SK-N-SH (cell line): ENCODE measurements around the gene PDGFC. TPM values are rescaled to one million over a fixed set of nuclear protein-coding genes. Genes with fewer than 3 reads are reported as not detected.

Source experiments
- CTCF ChIA-PET: fragments of 300-600, 350-600 bp; formaldehyde crosslinking; extraction: SDS; loops from one replicate; lab custom pipeline; 2021; lab: Yijun Ruan, JAX
- POLR2A ChIA-PET: fragments of 350-600 bp; sonication (Branson Sonifier 250); formaldehyde crosslinking; extraction: SDS; loops from one replicate; lab custom pipeline; 2020; ENCODE audit warnings: antibody characterized with exemption, inconsistent platforms; lab: Yijun Ruan, JAX
- DNase-seq: peaks from one replicate; pipeline ENCODE4 v3.0.0; 2012
- H2AFZ ChIP-seq: fragments of 200-600 bp; sonication (generic); 2 replicates; pipeline ENCODE4 v1.8.1; 2016; ENCODE audit warnings: antibody characterized with exemption, mild to moderate bottlenecking, low read depth
- H3F3A ChIP-seq: fragments of 200-600 bp; sonication (generic); replicated peaks from 2 replicates; pipeline ENCODE3; 2016; ENCODE audit warnings: antibody characterized with exemption, mild to moderate bottlenecking; ENCODE audit not compliant: insufficient read depth
- H3K27ac ChIP-seq, 2 experiments: fragments of 200-500 bp in 1 of 2; fragments of 200-600 bp in 1 of 2; sonication (Bioruptor generic) in 1 of 2; sonication (generic), shearing (Covaris generic) in 1 of 2; 2 replicates each; pipeline versions ENCODE4 v1.5.1 to v1.6.1; 2014 to 2016; ENCODE audit warnings: low read depth in 2 of 2, inconsistent platforms in 1 of 2, low read length in 1 of 2, mild to moderate bottlenecking in 1 of 2, mixed read lengths in 1 of 2
- H3K27me3 ChIP-seq: fragments of 200-600 bp; sonication (generic), shearing (Covaris generic); 2 replicates; pipeline ENCODE4 v1.6.1; 2016; ENCODE audit warnings: mixed run types; ENCODE audit not compliant: insufficient read depth
- H3K36me3 ChIP-seq, 2 experiments: fragments of 200-500 bp in 1 of 2; fragments of 200-600 bp in 1 of 2; sonication (Bioruptor generic) in 1 of 2; sonication (generic) in 1 of 2; replicated peaks in 1 of 2; 2 replicates each; pipeline versions ENCODE3 to v1.5.1; 2014 to 2016; ENCODE audit warnings: low read length in 1 of 2, mild to moderate bottlenecking in 1 of 2; ENCODE audit not compliant: insufficient read depth in 2 of 2, control insufficient read depth in 1 of 2
- H3K4me1 ChIP-seq, 2 experiments: fragments of 200-500 bp in 1 of 2; fragments of 200-600 bp in 1 of 2; sonication (Bioruptor generic) in 1 of 2; sonication (generic), shearing (Covaris generic) in 1 of 2; 2 replicates each; pipeline versions ENCODE4 v1.5.1 to v1.6.1; 2014 to 2016; ENCODE audit warnings: low read depth in 1 of 2, low read length in 1 of 2, mixed run types in 1 of 2; ENCODE audit not compliant: insufficient read depth in 2 of 2, control insufficient read depth in 1 of 2
- H3K4me2 ChIP-seq: fragments of 200-600 bp; sonication (generic), shearing (Covaris generic); 2 replicates; pipeline ENCODE4 v1.6.1; 2017; ENCODE audit warnings: mixed run types
- H3K4me3 ChIP-seq, 2 experiments: fragments of 200-500 bp in 1 of 2; fragments of 200-600 bp in 1 of 2; sonication (Bioruptor generic) in 1 of 2; sonication (generic), shearing (Covaris generic) in 1 of 2; 2 replicates each; pipeline versions ENCODE4 v1.5.1 to v1.8.1; 2014 to 2016; ENCODE audit warnings: low read depth in 2 of 2, inconsistent platforms in 1 of 2, low read length in 1 of 2, mild to moderate bottlenecking in 1 of 2, mixed read lengths in 1 of 2, moderate library complexity in 1 of 2
- H3K79me2 ChIP-seq: fragments of 200-600 bp; sonication (generic); 2 replicates; pipeline ENCODE4 v1.8.1; 2017; ENCODE audit warnings: mild to moderate bottlenecking; ENCODE audit not compliant: insufficient read depth
- H3K9ac ChIP-seq: fragments of 200-600 bp; sonication (generic); 2 replicates; pipeline ENCODE4 v1.6.1; 2017; ENCODE audit warnings: mixed run types
- H3K9me2 ChIP-seq: fragments of 200-600 bp; sonication (generic); 2 replicates; pipeline ENCODE4 v1.6.1; 2017; ENCODE audit warnings: mixed run types
- H3K9me3 ChIP-seq: fragments of 200-600 bp; sonication (generic); 2 replicates; pipeline ENCODE4 v1.6.1; 2017; ENCODE audit warnings: mixed run types, mild to moderate bottlenecking, moderate library complexity
- H4K20me1 ChIP-seq: fragments of 200-600 bp; sonication (generic); 2 replicates; pipeline ENCODE4 v1.6.1; 2017; ENCODE audit warnings: mild to moderate bottlenecking, mixed run types; ENCODE audit not compliant: insufficient read depth
- EZH2phosphoT487 ChIP-seq: fragments of 200-600 bp; sonication (generic); IDR thresholded peaks from 2 replicates; pipeline ENCODE4 v1.6.1; 2017; ENCODE audit warnings: low read depth, mixed run types, mild to moderate bottlenecking, antibody characterized with exemption, moderate library complexity, borderline replicate concordance
- FOSL2 ChIP-seq: IDR thresholded peaks from 2 replicates; pipeline ENCODE4 v1.4.0; 2012; ENCODE audit warnings: low read depth, mild to moderate bottlenecking, moderate library complexity, borderline replicate concordance
- FOXJ3 ChIP-seq: sonication (generic); formaldehyde crosslinking; IDR thresholded peaks from 2 replicates; pipeline ENCODE4 v1.5.1; 2020; ENCODE audit warnings: mild to moderate bottlenecking, missing genetic modification reagents
- GABPA ChIP-seq: IDR thresholded peaks from 2 replicates; pipeline ENCODE4 v1.4.0; 2012; ENCODE audit warnings: low read depth, mild to moderate bottlenecking
- GATA2 ChIP-seq: sonication (generic); formaldehyde crosslinking; IDR thresholded peaks from 2 replicates; pipeline ENCODE4 v1.5.0; 2020; ENCODE audit warnings: mild to moderate bottlenecking, missing genetic modification reagents
- JUND ChIP-seq: IDR thresholded peaks from 2 replicates; pipeline ENCODE4 v1.4.0; 2012
- MXI1 ChIP-seq: IDR thresholded peaks from 2 replicates; pipeline ENCODE4 v1.6.1; 2012; ENCODE audit warnings: mild to moderate bottlenecking, low read depth, low read length, improper control_type of control experiment
- NFIC ChIP-seq: IDR thresholded peaks from 2 replicates; pipeline ENCODE4 v1.4.0; 2012; ENCODE audit warnings: borderline replicate concordance
- NRF1 ChIP-seq: IDR thresholded peaks from 2 replicates; pipeline ENCODE4 v1.6.1; 2012; ENCODE audit warnings: low read depth, mild to moderate bottlenecking, low read length
- POLR2AphosphoS5 ChIP-seq: IDR thresholded peaks from 2 replicates; pipeline ENCODE4 v1.6.1; 2012; ENCODE audit warnings: low read depth, low read length
- RAD21 ChIP-seq: IDR thresholded peaks from 2 replicates; pipeline ENCODE4 v1.6.1; 2012; ENCODE audit warnings: mild to moderate bottlenecking, low read length
- SMC3 ChIP-seq: IDR thresholded peaks from 2 replicates; pipeline ENCODE4 v1.6.1; 2012; ENCODE audit warnings: low read depth, low read length, improper control_type of control experiment
- TAF1 ChIP-seq: IDR thresholded peaks from 2 replicates; pipeline ENCODE4 v1.6.1; 2012; ENCODE audit warnings: low read depth, mild to moderate bottlenecking, low read length, moderate library complexity, borderline replicate concordance
- TCF12 ChIP-seq: IDR thresholded peaks from 2 replicates; pipeline ENCODE4 v1.4.0; 2012
- ZBTB33 ChIP-seq: IDR thresholded peaks from 2 replicates; pipeline ENCODE4 v1.4.0; 2012; ENCODE audit warnings: low read depth, borderline replicate concordance
- WGBS: methylation state at CpG from one replicate; pipeline ENCODE4 v1.1.6; 2017; ENCODE audit warnings: low lambda C conversion rate; 5-methylcytosine and 5-hydroxymethylcytosine counted together
- polyA plus RNA-seq, 3 experiments: library from polyadenylated mRNA; depleted of rRNA; stranded (reverse); fragments of >200 nt; gene quantifications; 2 replicates each; pipeline ENCODE4 v1.2.3, GENCODE V29; 2012
- TF ChIP-seq, protein P1 (sequence below): IDR thresholded peaks from 2 replicates; pipeline ENCODE4 v1.4.0; 2012; ENCODE audit warnings: low read depth, borderline replicate concordance
- TF ChIP-seq, protein P2 (sequence below): fragments of 150-350 bp; IDR thresholded peaks from 2 replicates; pipeline ENCODE4 v1.6.1; 2016; ENCODE audit warnings: mild to moderate bottlenecking, low read depth, low read length
- TF ChIP-seq, protein P3 (sequence below): fragments of 150-350 bp; IDR thresholded peaks from 2 replicates; pipeline ENCODE4 v1.6.1; 2017; ENCODE audit warnings: antibody characterized with exemption, low read length, low read depth, borderline replicate concordance
- TF ChIP-seq, protein P4 (sequence below): IDR thresholded peaks from 2 replicates; pipeline ENCODE4; 2012

PDGFC gene
- polyA plus RNA-seq, 1 of the 3 experiments (the other 2 are of a cell fraction), result 29.8 TPM

- no peak overlapping the region for H2AFZ ChIP-seq
- H3K4me3 ChIP-seq, result no peak overlapping the region
- no peaks in the 10 kb centered on the region for H3K27me3 ChIP-seq
- no peak overlapping the region for H3K9ac ChIP-seq
- no peaks in the 10 kb centered on the region for H3K9me2 ChIP-seq
- POLR2A ChIA-PET, result no interaction called here
- no peak overlapping the region for H3K27ac ChIP-seq
- H3K36me3 ChIP-seq, result no peaks in the 10 kb centered on the region
- H3F3A ChIP-seq, result peaks cover 4% of the 10 kb centered on the region
- TF ChIP-seq TAF1 (no peak), NFIC (no peak), ZBTB33 (no peak), SMC3 (no peak), GABPA (no peak), JUND (no peak), NRF1 (no peak), FOXJ3 (CRISPR knock-in tag) (no peak)
- TF ChIP-seq, protein P1, sequence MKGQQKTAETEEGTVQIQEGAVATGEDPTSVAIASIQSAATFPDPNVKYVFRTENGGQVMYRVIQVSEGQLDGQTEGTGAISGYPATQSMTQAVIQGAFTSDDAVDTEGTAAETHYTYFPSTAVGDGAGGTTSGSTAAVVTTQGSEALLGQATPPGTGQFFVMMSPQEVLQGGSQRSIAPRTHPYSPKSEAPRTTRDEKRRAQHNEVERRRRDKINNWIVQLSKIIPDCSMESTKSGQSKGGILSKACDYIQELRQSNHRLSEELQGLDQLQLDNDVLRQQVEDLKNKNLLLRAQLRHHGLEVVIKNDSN, result no peak
- TF ChIP-seq, protein P2, sequence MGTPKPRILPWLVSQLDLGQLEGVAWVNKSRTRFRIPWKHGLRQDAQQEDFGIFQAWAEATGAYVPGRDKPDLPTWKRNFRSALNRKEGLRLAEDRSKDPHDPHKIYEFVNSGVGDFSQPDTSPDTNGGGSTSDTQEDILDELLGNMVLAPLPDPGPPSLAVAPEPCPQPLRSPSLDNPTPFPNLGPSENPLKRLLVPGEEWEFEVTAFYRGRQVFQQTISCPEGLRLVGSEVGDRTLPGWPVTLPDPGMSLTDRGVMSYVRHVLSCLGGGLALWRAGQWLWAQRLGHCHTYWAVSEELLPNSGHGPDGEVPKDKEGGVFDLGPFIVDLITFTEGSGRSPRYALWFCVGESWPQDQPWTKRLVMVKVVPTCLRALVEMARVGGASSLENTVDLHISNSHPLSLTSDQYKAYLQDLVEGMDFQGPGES, result no peak
- TF ChIP-seq, protein P3, sequence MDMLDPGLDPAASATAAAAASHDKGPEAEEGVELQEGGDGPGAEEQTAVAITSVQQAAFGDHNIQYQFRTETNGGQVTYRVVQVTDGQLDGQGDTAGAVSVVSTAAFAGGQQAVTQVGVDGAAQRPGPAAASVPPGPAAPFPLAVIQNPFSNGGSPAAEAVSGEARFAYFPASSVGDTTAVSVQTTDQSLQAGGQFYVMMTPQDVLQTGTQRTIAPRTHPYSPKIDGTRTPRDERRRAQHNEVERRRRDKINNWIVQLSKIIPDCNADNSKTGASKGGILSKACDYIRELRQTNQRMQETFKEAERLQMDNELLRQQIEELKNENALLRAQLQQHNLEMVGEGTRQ, result no peak
- no peaks in the 10 kb centered on the region for H3K9me3 ChIP-seq
- WGBS, result 52% methylated on average over 2 of the region's 2 CpGs
- H4K20me1 ChIP-seq, result no peaks in the 10 kb centered on the region
- peaks cover 0 to 55% of the 10 kb centered on the region in 2 experiments; a peak in 3 of 4 replicates for H3K4me1 ChIP-seq
- H3K79me2 ChIP-seq, result peaks cover 100% of the 10 kb centered on the region
- CTCF ChIA-PET, result interaction anchor here (0.9 kb wide), 1 partner anchor 9 kb away, joined by 3 read pairs; no protein-coding TSS in a partner anchor
- DNase-seq, result no peak
- no peak overlapping the region for H3K4me2 ChIP-seq
These were observed 15.2 kb downstream of the PDGFC start for GRCh38 chr4:156956359-156956758.

DNA sequence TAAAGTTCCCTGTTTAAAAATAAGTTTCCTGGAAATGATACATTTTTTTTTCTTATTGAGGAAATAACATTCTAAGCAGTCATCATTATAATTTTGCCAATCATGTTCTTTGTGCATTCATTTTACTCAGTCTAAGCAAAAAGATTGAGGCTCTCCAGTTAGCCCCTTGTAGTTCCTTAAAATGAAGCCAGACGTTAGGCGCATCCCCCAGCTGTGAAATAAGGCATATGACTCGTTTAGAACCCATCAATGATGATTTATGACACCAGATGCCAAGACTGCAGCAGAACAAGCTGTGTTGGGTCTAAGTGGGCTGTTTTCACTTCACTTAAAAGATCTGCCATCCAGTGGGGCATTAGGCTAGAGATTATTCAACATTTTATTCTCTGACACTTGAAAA, 17.0 kb downstream of the PDGFC start:
- Histone ChIP-seq H3K9me2 (no peaks in the 10 kb centered on the region), H3K4me2 (peak overlapping the region; percentile 7; the same call in 1 of the 2 replicates), H3K9ac (no peak overlapping the region), H3F3A (peaks cover 13% of the 10 kb centered on the region), H3K36me3 (no peaks in the 10 kb centered on the region), H3K4me1 (peaks cover 0 to 55% of the 10 kb centered on the region in 2 experiments; a peak in 3 of 4 replicates), H3K4me3 (no peak overlapping the region), H3K79me2 (peaks cover 100% of the 10 kb centered on the region), H3K27me3 (no peaks in the 10 kb centered on the region), H2AFZ (no peak overlapping the region), H4K20me1 (no peaks in the 10 kb centered on the region), H3K27ac (0 out of 4 replicates have a peak overlapping the region, but pooled peaks of 1 of the 2 experiments have one; percentile 15), H3K9me3 (no peaks in the 10 kb centered on the region)
- ChIA-PET POLR2A (no interaction called here), CTCF (no interaction called here)
- TF ChIP-seq FOSL2 (no peak), RAD21 (no peak), TCF12 (peak; percentile 64), MXI1 (no peak), POLR2AphosphoS5 (no peak), EZH2phosphoT487 (no peak), GATA2 (CRISPR knock-in tag) (no peak)
- TF ChIP-seq, protein P4, sequence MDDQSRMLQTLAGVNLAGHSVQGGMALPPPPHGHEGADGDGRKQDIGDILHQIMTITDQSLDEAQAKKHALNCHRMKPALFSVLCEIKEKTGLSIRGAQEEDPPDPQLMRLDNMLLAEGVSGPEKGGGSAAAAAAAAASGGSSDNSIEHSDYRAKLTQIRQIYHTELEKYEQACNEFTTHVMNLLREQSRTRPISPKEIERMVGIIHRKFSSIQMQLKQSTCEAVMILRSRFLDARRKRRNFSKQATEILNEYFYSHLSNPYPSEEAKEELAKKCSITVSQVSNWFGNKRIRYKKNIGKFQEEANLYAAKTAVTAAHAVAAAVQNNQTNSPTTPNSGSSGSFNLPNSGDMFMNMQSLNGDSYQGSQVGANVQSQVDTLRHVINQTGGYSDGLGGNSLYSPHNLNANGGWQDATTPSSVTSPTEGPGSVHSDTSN, result peak; percentile 75
- 49% methylated on average over 3 of the region's 3 CpGs for WGBS
- no peak for DNase-seq
